Liver (tissue), 3 donors: Measurements from ENCODE around the gene ABCC10.

Source experiments
- JUND ChIP-seq, 2 donors: IDR thresholded peaks; 2 replicates each; pipeline ENCODE4 v1.6.1; 2016; ENCODE audit warnings: antibody characterized with exemption in 2 of 2
- RAD21 ChIP-seq, 2 donors: IDR thresholded peaks; 2 replicates each; pipeline ENCODE4 v1.6.1; 2016; ENCODE audit warnings: antibody characterized with exemption in 2 of 2, mild to moderate bottlenecking in 2 of 2
- RXRA ChIP-seq, 2 donors: IDR thresholded peaks; 2 replicates each; pipeline ENCODE4 v1.6.1; 2017 to 2018; ENCODE audit warnings: antibody characterized with exemption in 2 of 2, mild to moderate bottlenecking in 1 of 2
- TAF1 ChIP-seq: conservative IDR thresholded peaks from 2 replicates; pipeline ENCODE4 v1.6.1; 2016; ENCODE audit warnings: antibody characterized with exemption, mild to moderate bottlenecking
- TF ChIP-seq, protein P1 (sequence below): fragments of 150-350 bp; IDR thresholded peaks from 2 replicates; pipeline ENCODE4 v1.5.1; 2017; ENCODE audit warnings: improper control_type of control experiment, low read depth, low read length; ENCODE audit not compliant: missing input control
- TF ChIP-seq, protein P2 (sequence below): IDR thresholded peaks from 2 replicates; pipeline ENCODE4 v1.6.1; 2016; ENCODE audit warnings: antibody characterized with exemption
- donor health status: healthy.
- donor health status: healthy.

DNA sequence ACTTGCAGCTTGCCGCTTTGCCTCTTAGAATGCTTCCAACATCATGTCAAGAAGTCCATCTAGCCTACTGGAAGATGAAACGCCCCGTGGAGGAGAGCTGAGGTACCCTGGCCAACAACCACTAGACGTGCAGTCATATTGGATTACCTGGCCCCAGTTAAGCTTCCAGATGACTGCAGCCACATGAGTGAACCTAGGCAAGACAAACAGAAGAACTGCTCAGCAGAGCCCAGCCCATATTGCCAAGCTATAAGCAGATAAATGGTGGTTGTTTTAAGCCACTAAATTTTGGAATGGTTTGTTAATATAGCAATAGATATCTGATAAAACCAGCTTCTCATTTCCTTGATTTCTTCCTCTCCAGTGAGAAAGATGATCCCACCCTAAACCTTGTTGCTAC is 32.7 kb downstream of the ABCC10 start:
- TF ChIP-seq, protein P1, sequence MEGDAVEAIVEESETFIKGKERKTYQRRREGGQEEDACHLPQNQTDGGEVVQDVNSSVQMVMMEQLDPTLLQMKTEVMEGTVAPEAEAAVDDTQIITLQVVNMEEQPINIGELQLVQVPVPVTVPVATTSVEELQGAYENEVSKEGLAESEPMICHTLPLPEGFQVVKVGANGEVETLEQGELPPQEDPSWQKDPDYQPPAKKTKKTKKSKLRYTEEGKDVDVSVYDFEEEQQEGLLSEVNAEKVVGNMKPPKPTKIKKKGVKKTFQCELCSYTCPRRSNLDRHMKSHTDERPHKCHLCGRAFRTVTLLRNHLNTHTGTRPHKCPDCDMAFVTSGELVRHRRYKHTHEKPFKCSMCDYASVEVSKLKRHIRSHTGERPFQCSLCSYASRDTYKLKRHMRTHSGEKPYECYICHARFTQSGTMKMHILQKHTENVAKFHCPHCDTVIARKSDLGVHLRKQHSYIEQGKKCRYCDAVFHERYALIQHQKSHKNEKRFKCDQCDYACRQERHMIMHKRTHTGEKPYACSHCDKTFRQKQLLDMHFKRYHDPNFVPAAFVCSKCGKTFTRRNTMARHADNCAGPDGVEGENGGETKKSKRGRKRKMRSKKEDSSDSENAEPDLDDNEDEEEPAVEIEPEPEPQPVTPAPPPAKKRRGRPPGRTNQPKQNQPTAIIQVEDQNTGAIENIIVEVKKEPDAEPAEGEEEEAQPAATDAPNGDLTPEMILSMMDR = no peak
- no peak for TF ChIP-seq RXRA (IDR thresholded peaks at IDR 0.05)
- TF ChIP-seq JUND (IDR thresholded peaks at IDR 0.05) = no peak
- no peak for TF ChIP-seq RAD21 (IDR thresholded peaks at IDR 0.05)
- TF ChIP-seq, protein P2, sequence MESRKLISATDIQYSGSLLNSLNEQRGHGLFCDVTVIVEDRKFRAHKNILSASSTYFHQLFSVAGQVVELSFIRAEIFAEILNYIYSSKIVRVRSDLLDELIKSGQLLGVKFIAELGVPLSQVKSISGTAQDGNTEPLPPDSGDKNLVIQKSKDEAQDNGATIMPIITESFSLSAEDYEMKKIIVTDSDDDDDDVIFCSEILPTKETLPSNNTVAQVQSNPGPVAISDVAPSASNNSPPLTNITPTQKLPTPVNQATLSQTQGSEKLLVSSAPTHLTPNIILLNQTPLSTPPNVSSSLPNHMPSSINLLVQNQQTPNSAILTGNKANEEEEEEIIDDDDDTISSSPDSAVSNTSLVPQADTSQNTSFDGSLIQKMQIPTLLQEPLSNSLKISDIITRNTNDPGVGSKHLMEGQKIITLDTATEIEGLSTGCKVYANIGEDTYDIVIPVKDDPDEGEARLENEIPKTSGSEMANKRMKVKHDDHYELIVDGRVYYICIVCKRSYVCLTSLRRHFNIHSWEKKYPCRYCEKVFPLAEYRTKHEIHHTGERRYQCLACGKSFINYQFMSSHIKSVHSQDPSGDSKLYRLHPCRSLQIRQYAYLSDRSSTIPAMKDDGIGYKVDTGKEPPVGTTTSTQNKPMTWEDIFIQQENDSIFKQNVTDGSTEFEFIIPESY = no peak
- TF ChIP-seq TAF1 = no peak
